NT2/D1 (cell line): ENCODE measurements around the gene RIC8A.

Experiments
- SUZ12 ChIP-seq: IDR thresholded peaks from 2 replicates; pipeline ENCODE4 v1.6.1; 2011; ENCODE audit not compliant: insufficient read length, insufficient read depth; ENCODE audit errors: extremely low read depth
- ZNF274 ChIP-seq: IDR thresholded peaks from 2 replicates; pipeline ENCODE4 v1.6.1; 2011; ENCODE audit warnings: mild to moderate bottlenecking, low read depth, low read length

GRCh38 chr11:207863-208180 is 314 bp downstream of the RIC8A start:
- TF ChIP-seq ZNF274, result no peak
- TF ChIP-seq SUZ12, result no peak
